ENCODE data around the gene MED26.
A peak's percentile ranks its signal among the peaks of the same experiment; 100 is the strongest.
"Not testable (repeated sequence)": the region's sequence is repeated elsewhere in the genome, so short reads cannot be mapped to it uniquely, and the experiment has no call there.

The MED26 gene

GRCh38 chr19:16575861-16576689 lies 51.9 kb downstream of the MED26 start:
- DNase-seq (ENCODE audit: low spot score) (no peak), FAIRE-seq (no peak)

GRCh38 chr19:16575282-16575681 lies 52.7 kb downstream of the MED26 start:
- DNase-seq (ENCODE audit: low spot score) = no peak
- no peak for FAIRE-seq

- no peak for DNase-seq (ENCODE audit: low spot score)
- FAIRE-seq = no peak
Measured at GRCh38 chr19:16573925-16574324, 54.1 kb downstream of the MED26 start.

GRCh38 chr19:16573296-16573695 lies 54.7 kb downstream of the MED26 start:
- no peak for FAIRE-seq

GRCh38 chr19:16572332-16573211 lies 55.4 kb downstream of the MED26 start, which contains the start of gene SLC35E1:
SLC35E1 (minus strand) TSS chr19:16572415; CDS start chr19:16572364, 51 bp downstream.
- peak; percentile 85 for DNase-seq (ENCODE audit: low spot score)
- FAIRE-seq = no peak

More at GRCh38 chr19:16573296-16573695, 54.7 kb downstream of the MED26 start:
- DNase-seq (ENCODE audit: low spot score) = no peak

GRCh38 chr19:16571822-16572331 lies 56.1 kb downstream of the MED26 start:
- DNase-seq (ENCODE audit: low spot score) (no peak), FAIRE-seq (no peak)

- FAIRE-seq (no peak), DNase-seq (ENCODE audit: low spot score) (peak; percentile 15)
Measured at GRCh38 chr19:16571283-16571682, 56.7 kb downstream of the MED26 start.

- no peak for DNase-seq (ENCODE audit: low spot score)
- FAIRE-seq = no peak
Measured at GRCh38 chr19:16569609-16570320, 58.2 kb downstream of the MED26 start.

GRCh38 chr19:16566702-16567101 lies 61.3 kb downstream of the MED26 start:
- FAIRE-seq = no peak
- no peak for DNase-seq (ENCODE audit: low spot score)

- FAIRE-seq = no peak
- DNase-seq (ENCODE audit: low spot score) = no peak
Measured at GRCh38 chr19:16566161-16566560, 61.8 kb downstream of the MED26 start.

- FAIRE-seq (no peak), DNase-seq (ENCODE audit: low spot score) (no peak)
Measured at GRCh38 chr19:16564842-16565241, 63.2 kb downstream of the MED26 start.

GRCh38 chr19:16562608-16563025 lies 65.4 kb downstream of the MED26 start:
- FAIRE-seq = no peak
- no peak for DNase-seq (ENCODE audit: low spot score)

- no peak for DNase-seq (ENCODE audit: low spot score)
- no peak for FAIRE-seq
Measured at GRCh38 chr19:16561382-16561781, 66.6 kb downstream of the MED26 start.

- FAIRE-seq (no peak), DNase-seq (ENCODE audit: low spot score) (no peak)
Measured at GRCh38 chr19:16559780-16560276, 68.2 kb downstream of the MED26 start.

GRCh38 chr19:16554776-16555175 lies 73.2 kb downstream of the MED26 start:
- no peak for FAIRE-seq
- no peak for DNase-seq (ENCODE audit: low spot score)

GRCh38 chr19:16551902-16552301 lies 76.1 kb downstream of the MED26 start:
- FAIRE-seq; DNase-seq (ENCODE audit: low spot score): not testable (repeated sequence)

- no peak for DNase-seq (ENCODE audit: low spot score)
- FAIRE-seq = no peak
Measured at GRCh38 chr19:16548956-16549355, 79.0 kb downstream of the MED26 start.

GRCh38 chr19:16544473-16545231 lies 83.4 kb downstream of the MED26 start:
- FAIRE-seq (no peak), DNase-seq (ENCODE audit: low spot score) (no peak)

GRCh38 chr19:16543734-16544133 lies 84.3 kb downstream of the MED26 start:
- DNase-seq (ENCODE audit: low spot score); FAIRE-seq: not testable (repeated sequence)

GRCh38 chr19:16542910-16543472 lies 85.0 kb downstream of the MED26 start:
- DNase-seq (ENCODE audit: low spot score) (no peak), FAIRE-seq (no peak)
